Measurements from ENCODE around the gene RAP1GAP2.

DNA sequence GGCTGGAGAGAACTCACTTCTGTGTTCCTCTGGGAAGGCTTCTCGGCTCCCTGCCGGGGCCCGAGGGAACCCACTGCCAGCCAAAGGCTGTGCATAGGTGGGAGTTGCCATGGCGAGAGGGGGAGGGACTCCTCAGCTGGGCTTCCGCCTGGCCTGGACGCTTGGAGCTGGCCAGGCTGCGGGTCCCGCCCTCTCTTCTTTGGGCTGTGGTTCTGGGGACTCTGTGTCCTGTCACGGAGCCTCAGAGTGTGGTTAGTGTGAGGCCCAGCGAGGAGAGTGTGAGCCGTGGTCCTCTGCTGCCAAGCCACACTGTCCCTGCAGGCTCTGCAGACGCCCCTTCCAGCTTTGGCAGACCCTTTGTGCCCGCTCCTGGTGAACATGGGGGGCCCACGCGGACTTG, 144.1 kb downstream of the RAP1GAP2 start:
- TF ChIP-seq, protein P1, sequence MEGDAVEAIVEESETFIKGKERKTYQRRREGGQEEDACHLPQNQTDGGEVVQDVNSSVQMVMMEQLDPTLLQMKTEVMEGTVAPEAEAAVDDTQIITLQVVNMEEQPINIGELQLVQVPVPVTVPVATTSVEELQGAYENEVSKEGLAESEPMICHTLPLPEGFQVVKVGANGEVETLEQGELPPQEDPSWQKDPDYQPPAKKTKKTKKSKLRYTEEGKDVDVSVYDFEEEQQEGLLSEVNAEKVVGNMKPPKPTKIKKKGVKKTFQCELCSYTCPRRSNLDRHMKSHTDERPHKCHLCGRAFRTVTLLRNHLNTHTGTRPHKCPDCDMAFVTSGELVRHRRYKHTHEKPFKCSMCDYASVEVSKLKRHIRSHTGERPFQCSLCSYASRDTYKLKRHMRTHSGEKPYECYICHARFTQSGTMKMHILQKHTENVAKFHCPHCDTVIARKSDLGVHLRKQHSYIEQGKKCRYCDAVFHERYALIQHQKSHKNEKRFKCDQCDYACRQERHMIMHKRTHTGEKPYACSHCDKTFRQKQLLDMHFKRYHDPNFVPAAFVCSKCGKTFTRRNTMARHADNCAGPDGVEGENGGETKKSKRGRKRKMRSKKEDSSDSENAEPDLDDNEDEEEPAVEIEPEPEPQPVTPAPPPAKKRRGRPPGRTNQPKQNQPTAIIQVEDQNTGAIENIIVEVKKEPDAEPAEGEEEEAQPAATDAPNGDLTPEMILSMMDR (IDR thresholded peaks at IDR 0.05): no peak
- TF ChIP-seq POLR2AphosphoS5 (IDR thresholded peaks at IDR 0.05; ENCODE audit: insufficient read depth in 1 of 2, low read depth in 1 of 2) (no peak), POLR2A (IDR thresholded peaks at IDR 0.05) (no peak)
